Thyroid gland (tissue), 4 donors: ENCODE data around the gene WDR55. TPM values are rescaled to one million over a fixed set of nuclear protein-coding genes. Genes with fewer than 3 reads are reported as not detected.
"Not testable (repeated sequence)": the region's sequence is repeated elsewhere in the genome, so short reads cannot be mapped to it uniquely, and the experiment has no call there.

Source experiments
- DNase-seq, 2 donors: peaks; one replicate each; pipeline ENCODE4 v3.0.0-alpha.2; 2019
- H3K27ac ChIP-seq, 3 donors: fragments of 200-600 bp; sonication (generic); 1 replicate in 2 of 3; 2 replicates in 1 of 3; pipeline ENCODE4 v1.5.1; 2016 to 2019; ENCODE audit warnings: mild to moderate bottlenecking in 1 of 3, moderate library complexity in 1 of 3
- H3K27me3 ChIP-seq: fragments of 200-600 bp; sonication (generic); one replicate; pipeline ENCODE4 v1.5.1; 2019
- H3K36me3 ChIP-seq, 2 donors: fragments of 200-600 bp; sonication (generic); one replicate each; pipeline ENCODE4 v1.5.1; 2016 to 2019
- H3K4me1 ChIP-seq, 2 donors: fragments of 200-600 bp; sonication (generic); one replicate each; pipeline ENCODE4 v1.5.1; 2017 to 2019
- H3K4me3 ChIP-seq, 3 donors: fragments of 200-600 bp; sonication (generic); replicated peaks in 1 of 3; 1 replicate in 2 of 3; 2 replicates in 1 of 3; pipeline ENCODE4 v1.5.1; 2016; ENCODE audit warnings: mild to moderate bottlenecking in 1 of 3
- H3K9me3 ChIP-seq: fragments of 200-600 bp; sonication (generic); one replicate; pipeline ENCODE4 v1.5.1; 2017
- POLR2A ChIP-seq, 2 donors: fragments of 450-650 bp; IDR thresholded peaks; one replicate each; pipeline ENCODE4 v1.6.1; 2017; ENCODE audit warnings: antibody characterized with exemption in 2 of 2, mild to moderate bottlenecking in 2 of 2, moderate library complexity in 1 of 2
- WGBS, 2 donors: methylation state at CpG; one replicate each; pipeline ENCODE4 v1.1.5; 2017; 5-methylcytosine and 5-hydroxymethylcytosine counted together
- intact Hi-C: fragments of 100-400 bp; cut with DNase I; formaldehyde crosslinking; loops from one replicate; pipeline ENCODE4 v1.15.1; 2023
- total RNA-seq, 4 donors: library from RNA; depleted of rRNA; stranded (reverse); fragments of >200 nt; gene quantifications; one replicate each; pipeline ENCODE4 v1.2.3, GENCODE V29; 2016
- TF ChIP-seq, protein P1 (sequence below), 6 experiments: fragments of 200-600 bp in 3 of 6; fragments of 450-650 bp in 3 of 6; sonication (generic) in 3 of 6; IDR thresholded peaks; one replicate each; pipeline ENCODE4 v1.5.1; 2016 to 2019; ENCODE audit warnings: antibody characterized with exemption in 6 of 6, mild to moderate bottlenecking in 2 of 6, inconsistent platforms in 1 of 6, moderate library complexity in 1 of 6

The WDR55 gene
- total RNA-seq, 4 donors from 2014 or later = 19.5 to 23.8 (median 20.7) TPM

DNA sequence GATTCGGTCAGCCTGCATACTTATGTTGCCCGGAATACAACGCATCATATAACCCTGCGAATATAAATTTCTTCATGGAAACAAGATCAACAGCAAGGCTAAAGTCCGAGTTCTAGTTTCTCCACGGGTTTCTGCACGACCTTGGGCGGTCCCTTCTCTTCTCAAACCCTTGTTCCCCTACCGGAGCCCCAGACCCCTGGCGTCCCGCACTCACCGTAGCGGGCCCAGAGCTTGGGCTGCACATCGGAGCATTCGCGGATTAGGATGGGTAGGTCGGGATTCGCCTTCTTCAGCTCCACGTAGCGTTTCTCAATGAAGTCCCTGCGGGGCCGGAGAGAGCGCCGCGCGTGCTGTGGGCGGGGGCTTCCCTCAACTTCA, 17.7 kb upstream of the WDR55 start:
- TF ChIP-seq, protein P1, sequence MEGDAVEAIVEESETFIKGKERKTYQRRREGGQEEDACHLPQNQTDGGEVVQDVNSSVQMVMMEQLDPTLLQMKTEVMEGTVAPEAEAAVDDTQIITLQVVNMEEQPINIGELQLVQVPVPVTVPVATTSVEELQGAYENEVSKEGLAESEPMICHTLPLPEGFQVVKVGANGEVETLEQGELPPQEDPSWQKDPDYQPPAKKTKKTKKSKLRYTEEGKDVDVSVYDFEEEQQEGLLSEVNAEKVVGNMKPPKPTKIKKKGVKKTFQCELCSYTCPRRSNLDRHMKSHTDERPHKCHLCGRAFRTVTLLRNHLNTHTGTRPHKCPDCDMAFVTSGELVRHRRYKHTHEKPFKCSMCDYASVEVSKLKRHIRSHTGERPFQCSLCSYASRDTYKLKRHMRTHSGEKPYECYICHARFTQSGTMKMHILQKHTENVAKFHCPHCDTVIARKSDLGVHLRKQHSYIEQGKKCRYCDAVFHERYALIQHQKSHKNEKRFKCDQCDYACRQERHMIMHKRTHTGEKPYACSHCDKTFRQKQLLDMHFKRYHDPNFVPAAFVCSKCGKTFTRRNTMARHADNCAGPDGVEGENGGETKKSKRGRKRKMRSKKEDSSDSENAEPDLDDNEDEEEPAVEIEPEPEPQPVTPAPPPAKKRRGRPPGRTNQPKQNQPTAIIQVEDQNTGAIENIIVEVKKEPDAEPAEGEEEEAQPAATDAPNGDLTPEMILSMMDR (IDR thresholded peaks at IDR 0.05) = no peak
- TF ChIP-seq POLR2A (IDR thresholded peaks at IDR 0.05) = no peak
- Histone ChIP-seq H3K27me3 (no peaks in the 10 kb centered on the region), H3K4me1 (peaks cover 15 to 16% of the 10 kb centered on the region in 2 donors), H3K9me3 (no peaks in the 10 kb centered on the region), H3K27ac (peak overlapping the region; percentile 7 to 71 (median 42)), H3K4me3 (peak overlapping the region; percentile 37 to 83 (median 71)), H3K36me3 (peaks cover 30 to 36% of the 10 kb centered on the region in 2 donors)
- WGBS, 2 donors = 0 to 2% methylated on average over 18 to 19 of the region's 27 CpGs
- intact Hi-C loops = loop anchor here (5.0 kb wide), 2 partner anchors 100 to 245 kb away; partner anchors contain the start of genes ANKHD1 and EIF4EBP3
- DNase-seq = no peak

DNA sequence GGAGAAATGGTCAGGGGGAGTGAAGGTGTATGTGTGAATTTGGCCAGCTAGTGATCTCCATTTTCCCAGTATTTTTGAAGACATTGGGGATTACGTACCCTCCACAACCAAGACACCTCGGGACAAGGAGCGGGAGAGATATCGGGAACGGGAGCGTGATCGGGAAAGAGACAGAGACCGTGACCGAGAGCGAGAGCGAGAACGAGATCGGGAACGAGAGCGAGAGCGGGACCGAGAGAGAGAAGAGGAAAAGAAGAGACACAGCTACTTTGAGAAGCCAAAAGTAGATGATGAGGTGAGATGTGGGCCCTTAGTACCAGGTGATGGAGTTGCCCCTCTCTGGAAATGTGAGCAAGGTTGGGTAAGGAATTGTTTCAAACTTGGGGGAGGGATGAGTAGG, 5.8 kb upstream of the WDR55 start:
- H3K27me3 ChIP-seq = no peaks in the 10 kb centered on the region
- DNase-seq = no peak
- TF ChIP-seq, protein P1 (IDR thresholded peaks at IDR 0.05) = no peak
- no peak for TF ChIP-seq POLR2A (IDR thresholded peaks at IDR 0.05)
- peaks cover 3 to 4% of the 10 kb centered on the region in 2 donors for H3K4me1 ChIP-seq
- H3K9me3 ChIP-seq = no peaks in the 10 kb centered on the region
- H3K4me3 ChIP-seq = no peak overlapping the region
- H3K36me3 ChIP-seq = peaks cover 89 to 90% of the 10 kb centered on the region in 2 donors
- no peak overlapping the region for H3K27ac ChIP-seq
- intact Hi-C loops = no loop called here
- 98% methylated on average over 17 of the region's 17 CpGs for WGBS, 2 donors

DNA sequence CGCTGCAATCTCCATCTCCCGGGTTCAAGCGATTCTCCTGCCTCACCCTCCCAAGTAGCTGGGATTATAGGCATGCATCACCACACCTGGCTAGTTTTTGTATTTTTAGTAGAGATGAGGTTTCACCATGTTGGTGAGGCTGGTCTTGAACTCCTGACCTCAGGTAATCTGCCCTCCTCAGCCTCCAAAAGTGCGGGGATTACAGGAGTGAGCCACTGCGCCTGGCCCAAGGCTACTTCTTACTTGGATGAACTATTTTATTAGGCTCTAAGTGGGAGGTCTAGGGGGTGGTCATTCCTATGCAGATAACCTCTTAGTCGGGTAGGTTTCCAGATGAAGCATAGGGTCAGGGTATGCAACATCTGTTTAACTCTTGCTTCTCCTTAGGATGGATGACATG, 4.3 kb upstream of the WDR55 start:
- H3K9me3 ChIP-seq, intact Hi-C loops, H3K27ac ChIP-seq, H3K4me1 ChIP-seq, H3K4me3 ChIP-seq, H3K27me3 ChIP-seq, DNase-seq: not testable (repeated sequence)
- H3K36me3 ChIP-seq = peaks cover 75 to 76% of the 10 kb centered on the region in 2 donors
- WGBS, 2 donors = 79 to 91% methylated on average over 5 to 6 of the region's 6 CpGs

DNA sequence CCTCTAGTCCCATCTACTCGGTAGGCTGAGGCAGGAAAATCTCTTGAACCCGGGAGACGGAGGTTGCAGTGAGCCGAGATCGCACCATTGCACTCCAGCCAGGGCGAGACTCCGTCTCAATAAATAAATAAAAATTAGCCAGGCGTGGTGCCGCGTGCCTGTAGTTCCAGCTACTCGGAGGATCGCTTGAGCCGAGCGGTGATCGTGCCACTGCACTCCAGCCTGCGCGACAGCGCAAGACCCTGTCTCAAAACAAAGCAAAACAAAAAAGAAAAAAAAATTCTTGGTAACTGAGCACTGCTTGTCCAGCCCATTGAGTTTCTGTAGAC, 710 bp upstream of the WDR55 start:
- Histone ChIP-seq H3K27me3 (no peaks in the 10 kb centered on the region), H3K9me3 (no peaks in the 10 kb centered on the region), H3K4me1 (peaks cover 10 to 18% of the 10 kb centered on the region in 2 donors), H3K27ac (peak overlapping the region; percentile 87 to 95 (median 92)), H3K36me3 (peaks cover 49% of the 10 kb centered on the region in 2 donors), H3K4me3 (peak overlapping the region; percentile 57 to 91 (median 71))
- no peak for TF ChIP-seq POLR2A (IDR thresholded peaks at IDR 0.05)
- TF ChIP-seq, protein P1 (IDR thresholded peaks at IDR 0.05) = no peak
- WGBS, 2 donors = 8 to 20% methylated on average over 18 of the region's 18 CpGs
- intact Hi-C loops = no loop called here
- DNase-seq = peak; percentile 69 to 77

DNA sequence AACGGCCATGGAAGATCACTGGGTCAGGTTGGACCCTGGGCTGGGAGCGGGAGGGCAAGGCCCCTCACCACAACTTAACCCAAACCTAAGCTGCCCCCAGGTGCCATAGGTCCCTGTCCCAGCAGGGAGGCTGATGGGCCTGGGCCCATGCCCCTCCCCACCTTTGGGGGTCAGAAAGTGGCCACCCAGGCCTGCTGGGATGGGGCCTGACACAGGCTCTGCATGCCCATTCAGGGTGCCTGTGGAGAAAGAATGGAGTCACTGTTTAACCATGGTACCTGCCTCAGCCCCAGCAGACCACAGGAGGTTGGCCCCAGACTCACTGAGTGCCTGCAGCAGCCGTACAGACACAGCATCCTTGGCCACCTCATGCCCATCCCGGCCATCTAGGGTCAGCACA, 6.3 kb downstream of the WDR55 start:
- WGBS, 2 donors = 97 to 100% methylated on average over 2 of the region's 4 CpGs
- peaks cover 30 to 49% of the 10 kb centered on the region in 2 donors for H3K36me3 ChIP-seq
- H3K27me3 ChIP-seq, H3K9me3 ChIP-seq, intact Hi-C loops, H3K4me3 ChIP-seq, H3K4me1 ChIP-seq, H3K27ac ChIP-seq, DNase-seq: not testable (repeated sequence)

DNA sequence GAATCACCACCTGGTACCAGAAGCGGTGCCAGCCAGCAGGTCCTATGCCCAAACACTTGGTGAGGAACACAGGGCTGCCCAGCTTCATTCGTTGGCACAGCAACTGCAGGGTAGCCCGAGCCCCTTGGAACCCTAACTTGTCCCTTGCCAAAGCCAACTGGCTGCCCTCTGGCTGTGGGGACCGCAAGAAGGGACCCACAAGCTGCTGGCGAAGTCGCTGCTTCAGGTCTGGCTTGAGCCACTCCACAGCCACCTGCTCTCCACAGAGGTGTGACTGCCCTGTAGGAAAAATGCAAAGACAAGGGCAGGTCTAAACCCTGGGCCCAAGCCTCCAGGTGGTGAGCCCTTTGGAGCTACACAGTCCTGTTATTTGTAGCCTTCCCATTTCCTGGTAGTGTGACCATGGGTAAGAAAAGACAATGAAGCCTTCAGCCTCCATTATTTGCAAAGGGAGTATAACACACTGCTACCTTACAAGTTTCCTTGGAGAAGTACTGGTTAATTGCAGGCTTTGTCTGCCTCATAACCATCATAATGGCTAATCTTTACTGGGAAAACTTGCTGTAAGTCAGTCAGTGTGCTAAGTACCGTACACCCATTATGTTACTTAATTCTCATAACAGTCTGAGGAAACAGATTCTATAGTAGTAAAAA, 6.9 kb downstream of the WDR55 start:
- Histone ChIP-seq H3K4me3 (no peak overlapping the region), H3K36me3 (peaks cover 35 to 55% of the 10 kb centered on the region in 2 donors), H3K27me3 (no peaks in the 10 kb centered on the region), H3K4me1 (no peaks in the 10 kb centered on the region), H3K27ac (no peak overlapping the region), H3K9me3 (no peaks in the 10 kb centered on the region)
- no peak for TF ChIP-seq POLR2A (IDR thresholded peaks at IDR 0.05)
- TF ChIP-seq, protein P1 (IDR thresholded peaks at IDR 0.05) = no peak
- no peak for DNase-seq
- 86 to 100% methylated on average over 1 of the region's 7 CpGs for WGBS, 2 donors
- intact Hi-C loops = no loop called here
